NOMO-1 treated with dmso at 0.1 percent for 144 hours (cell line): ENCODE data around the gene RANBP1.
"Not testable (repeated sequence)": the region's sequence is repeated elsewhere in the genome, so short reads cannot be mapped to it uniquely, and the experiment has no call there.

Experiments
- DNase-seq: peaks from one replicate; lab custom pipeline; 2025; ENCODE audit not compliant: unreplicated experiment; lab: John Stamatoyannopoulos, UW

The RANBP1 gene

GRCh38 chr22:20115691-20116375 is at the start of gene RANBP1:
Gene RANBP1 (plus strand): TSS chr22:20116104. CDS start chr22:20116185, 81 bp downstream.
- DNase-seq = no peak

DNA sequence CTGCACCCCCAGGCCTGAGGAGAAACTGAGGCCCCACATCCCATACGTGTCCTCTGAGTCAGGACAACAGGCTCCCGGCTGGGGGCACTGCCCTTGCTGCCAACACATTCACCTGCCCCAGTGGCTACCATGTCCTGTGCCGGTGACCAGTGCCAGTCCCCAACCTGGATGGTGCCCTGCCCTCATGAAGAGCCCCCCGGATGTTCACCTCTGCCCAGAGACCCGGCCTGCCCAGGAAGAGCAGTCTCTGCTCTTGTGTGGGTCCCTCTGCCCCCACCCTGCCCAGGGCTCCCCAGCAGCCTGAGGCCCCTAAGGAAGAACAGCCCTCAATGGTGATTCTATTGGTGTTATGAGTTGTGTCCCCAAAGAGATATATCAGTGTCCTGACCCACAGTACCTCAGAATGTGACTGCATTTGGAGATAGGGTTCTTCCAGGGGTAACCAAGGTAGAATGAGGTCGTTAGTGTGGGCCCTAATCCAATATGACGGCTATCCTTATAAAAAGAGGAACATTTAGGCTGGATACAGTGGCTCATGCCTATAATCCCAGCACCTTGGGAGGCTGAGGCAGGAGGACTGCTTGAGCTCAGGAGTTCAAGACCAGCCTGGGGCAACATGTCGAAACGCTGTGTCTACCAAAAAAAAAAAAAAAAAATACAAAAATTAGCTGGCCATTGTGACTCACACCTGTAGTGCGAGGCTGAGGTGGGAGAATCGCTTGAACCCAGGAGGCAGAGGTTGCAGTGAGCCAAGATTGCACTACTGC is 49.1 kb upstream of the RANBP1 start:
- DNase-seq = no peak

DNA sequence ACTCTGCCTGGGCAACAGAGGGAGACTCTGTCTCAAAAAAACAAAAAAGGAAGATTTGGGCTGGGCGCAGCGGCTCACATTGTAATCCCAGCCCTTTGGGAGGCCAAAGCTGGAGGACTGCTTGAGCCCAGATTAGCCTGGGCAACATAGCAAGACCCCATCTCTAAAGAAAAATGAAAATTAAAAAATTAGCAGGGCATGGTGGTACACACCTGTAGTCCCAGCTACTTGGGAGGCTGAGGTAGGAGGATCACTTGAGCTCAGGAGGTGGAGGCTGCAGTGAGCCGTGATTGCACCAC is 48.6 kb upstream of the RANBP1 start:
- DNase-seq = not testable (repeated sequence)

DNA sequence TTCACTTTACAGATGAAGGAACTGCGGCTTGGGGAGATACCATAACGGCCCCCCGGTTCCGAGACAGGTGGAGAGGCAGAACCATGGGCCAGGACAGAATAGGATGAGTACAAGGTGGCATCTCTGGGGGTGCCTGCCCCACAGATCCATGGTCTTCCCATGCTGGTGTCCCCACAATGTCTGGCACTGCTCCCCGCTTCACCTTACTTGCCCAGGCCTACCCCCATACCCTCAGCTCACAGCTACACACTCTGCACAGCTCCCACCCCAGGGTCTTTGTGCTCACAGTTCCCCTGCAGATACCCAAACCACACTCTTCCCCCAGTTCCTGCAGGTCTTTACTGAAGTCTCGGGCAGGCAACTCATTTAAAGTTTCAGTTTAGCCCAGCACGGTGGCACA is 47.3 kb upstream of the RANBP1 start:
- no peak for DNase-seq

DNA sequence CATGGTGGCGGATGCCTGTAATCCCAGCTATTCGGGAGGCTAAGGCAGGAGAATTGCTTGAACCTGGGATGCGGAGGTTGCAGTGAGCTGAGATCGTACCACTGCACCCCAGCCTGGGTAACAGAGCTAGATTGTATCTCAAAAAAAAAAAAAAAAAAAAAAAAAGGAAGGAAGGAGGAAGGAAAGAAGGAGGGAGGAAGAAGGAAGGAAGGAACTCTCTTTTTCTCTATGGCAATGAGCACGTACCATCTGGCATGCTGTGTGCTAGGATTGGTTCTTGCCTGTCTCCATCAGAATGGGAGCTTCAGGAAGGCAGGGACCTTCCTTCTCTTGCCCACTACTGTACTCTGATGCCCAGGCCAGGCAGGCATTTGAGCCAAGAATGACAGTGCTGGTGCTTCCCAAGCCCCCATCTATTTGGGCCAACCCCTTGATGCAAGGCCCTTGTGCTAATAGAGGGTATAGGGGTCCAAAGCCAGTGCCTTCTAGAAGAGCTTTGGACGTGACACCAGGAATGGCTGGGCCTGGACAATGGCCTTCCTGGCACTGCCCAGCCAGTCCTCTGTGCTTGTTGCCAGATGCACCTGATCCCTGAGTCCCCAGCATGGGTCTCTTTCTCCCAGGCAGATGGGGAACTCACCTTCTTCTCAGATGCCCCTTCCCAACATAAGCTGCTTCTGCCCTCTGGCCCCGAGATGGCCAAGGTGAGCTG is 46.4 kb upstream of the RANBP1 start:
- no peak for DNase-seq

DNA sequence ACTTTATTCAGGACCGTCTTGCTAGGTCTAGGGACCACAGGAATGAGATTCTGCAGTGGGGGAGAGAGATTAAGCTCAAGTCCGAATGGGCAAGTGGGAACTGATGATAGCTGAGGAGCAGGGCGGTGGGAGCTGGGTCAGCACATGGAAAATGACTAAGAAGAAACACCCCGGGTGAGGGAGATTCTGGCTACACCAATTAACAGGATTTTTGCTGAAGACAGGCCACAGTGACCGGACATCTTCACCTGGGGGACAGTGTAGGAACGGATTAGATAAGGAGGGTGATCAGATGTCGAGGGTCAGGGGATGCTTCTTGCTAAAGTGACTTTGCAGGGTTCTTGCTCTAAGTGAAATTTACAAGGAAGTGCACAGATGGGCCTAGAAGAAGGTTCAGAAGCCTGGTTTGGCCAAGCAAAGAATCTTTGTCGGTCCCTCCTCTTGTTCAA is 44.4 kb upstream of the RANBP1 start:
- no peak for DNase-seq

- no peak for DNase-seq
These were observed 39.2 kb upstream of the RANBP1 start for GRCh38 chr22:20076627-20077172.

DNA sequence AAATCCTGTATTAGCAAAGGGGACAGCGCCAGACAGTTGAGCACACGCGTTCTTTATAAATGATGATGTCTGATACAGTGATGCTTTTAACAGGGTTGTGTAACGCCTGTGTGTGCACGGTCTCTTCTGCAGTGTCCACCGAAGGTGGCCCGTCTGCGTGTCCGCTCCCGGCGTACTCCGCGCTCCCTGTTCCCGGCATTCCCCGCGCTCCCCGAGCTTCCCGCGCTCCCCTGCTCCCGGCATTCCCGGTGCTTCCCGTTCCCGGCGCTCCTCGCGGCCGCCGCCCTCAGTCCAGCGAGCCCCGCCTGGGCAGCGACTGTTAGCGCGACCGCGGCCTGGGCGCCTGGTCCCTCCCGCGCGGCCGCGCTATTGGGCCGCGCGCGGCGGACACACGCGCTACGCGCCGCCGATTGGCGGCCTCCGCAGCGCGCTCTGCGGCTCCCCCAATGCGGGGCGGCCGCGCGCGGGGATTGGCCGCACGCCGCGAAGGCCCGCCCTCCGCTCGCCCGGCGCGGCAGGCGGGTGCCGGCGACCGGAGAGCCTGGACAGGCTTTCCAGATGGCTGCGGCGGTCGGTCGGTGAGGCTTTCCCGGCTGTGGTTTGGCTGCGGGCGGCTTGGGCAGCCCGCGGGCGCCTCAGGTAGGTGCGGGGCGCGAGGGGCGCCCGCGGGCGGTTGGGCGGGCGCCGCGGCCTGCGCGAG is 36.0 kb upstream of the RANBP1 start, which contains the start of gene DGCR8:
DGCR8 (plus strand) TSS at position 497 of the 700 bp plus-strand sequence. CDS start 5,723 bp downstream, outside the sequence.
- DNase-seq = peak; percentile 69

GRCh38 chr22:20080445-20080775 is 35.5 kb upstream of the RANBP1 start:
- peak; percentile 28 for DNase-seq

GRCh38 chr22:20080776-20081654 is 34.9 kb upstream of the RANBP1 start:
- DNase-seq = no peak

- DNase-seq = no peak
These were observed 32.6 kb upstream of the RANBP1 start for GRCh38 chr22:20083157-20083890.

DNA sequence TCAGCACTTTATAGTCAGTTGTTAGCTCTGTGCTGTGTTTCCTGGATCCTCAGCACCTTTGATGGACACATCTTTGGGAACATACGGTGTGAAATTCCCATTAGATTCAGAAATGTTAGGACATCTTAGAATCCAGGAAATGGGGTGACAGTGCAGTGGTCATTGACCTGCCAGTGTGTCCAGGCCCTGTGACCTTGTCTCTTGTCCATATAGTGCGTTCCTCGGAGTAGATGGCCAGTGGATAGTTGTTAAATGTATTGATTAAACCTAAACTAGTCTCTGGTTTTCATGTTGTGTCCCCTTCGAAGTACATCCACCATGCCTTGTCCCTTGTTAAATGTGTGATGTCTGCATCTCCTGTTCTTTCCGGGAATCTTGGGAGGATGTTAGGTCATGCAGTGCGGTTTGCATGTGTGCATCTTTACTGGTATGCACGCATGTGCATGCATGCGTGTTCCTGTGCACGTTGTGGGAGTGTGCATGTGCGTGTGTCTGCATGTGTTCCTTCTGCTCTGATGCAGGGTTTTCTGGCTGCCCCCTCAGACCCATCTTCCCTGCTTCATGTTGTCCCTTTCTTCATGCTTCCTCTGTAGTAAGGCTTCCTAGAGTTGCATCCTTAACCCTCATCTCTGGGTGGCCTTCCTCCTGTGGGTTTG is 31.9 kb upstream of the RANBP1 start:
- DNase-seq = no peak

- DNase-seq = no peak
These were observed 31.1 kb upstream of the RANBP1 start for GRCh38 chr22:20084547-20085413.

DNA sequence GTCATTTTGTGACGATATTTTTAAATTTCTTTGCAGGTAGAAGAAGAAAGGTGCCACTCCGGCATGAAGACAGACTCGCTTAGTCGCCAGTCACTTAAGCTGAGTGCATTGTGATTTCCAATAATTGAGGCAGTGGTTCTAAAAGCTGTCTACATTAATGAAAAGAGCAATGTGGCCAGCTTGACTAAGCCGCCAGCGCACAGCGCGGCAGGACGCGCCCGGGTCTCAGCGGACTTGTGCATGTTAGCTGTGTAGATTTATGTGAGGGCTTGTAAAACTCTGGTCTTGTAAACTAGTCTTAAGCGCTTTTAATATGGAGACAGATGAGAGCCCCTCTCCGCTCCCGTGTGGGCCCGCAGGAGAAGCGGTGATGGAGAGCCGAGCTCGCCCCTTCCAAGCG is 30.3 kb upstream of the RANBP1 start:
- no peak for DNase-seq

DNA sequence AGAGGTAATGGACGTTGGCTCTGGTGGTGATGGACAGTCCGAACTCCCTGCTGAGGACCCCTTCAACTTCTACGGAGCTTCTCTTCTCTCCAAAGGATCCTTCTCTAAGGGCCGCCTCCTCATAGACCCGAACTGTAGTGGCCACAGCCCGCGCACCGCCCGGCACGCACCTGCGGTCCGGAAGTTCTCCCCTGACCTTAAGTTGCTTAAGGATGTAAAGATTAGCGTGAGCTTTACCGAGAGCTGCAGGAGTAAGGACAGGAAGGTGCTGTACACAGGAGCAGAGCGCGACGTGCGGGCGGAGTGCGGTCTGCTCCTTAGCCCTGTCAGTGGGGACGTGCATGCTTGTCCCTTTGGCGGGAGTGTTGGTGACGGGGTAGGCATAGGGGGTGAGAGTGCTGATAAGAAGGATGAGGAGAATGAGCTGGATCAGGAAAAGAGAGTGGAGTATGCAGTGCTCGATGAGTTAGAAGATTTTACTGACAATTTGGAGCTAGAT is 29.8 kb upstream of the RANBP1 start:
- DNase-seq = no peak

- no peak for DNase-seq
These were observed 29.1 kb upstream of the RANBP1 start for GRCh38 chr22:20086763-20087162.

DNA sequence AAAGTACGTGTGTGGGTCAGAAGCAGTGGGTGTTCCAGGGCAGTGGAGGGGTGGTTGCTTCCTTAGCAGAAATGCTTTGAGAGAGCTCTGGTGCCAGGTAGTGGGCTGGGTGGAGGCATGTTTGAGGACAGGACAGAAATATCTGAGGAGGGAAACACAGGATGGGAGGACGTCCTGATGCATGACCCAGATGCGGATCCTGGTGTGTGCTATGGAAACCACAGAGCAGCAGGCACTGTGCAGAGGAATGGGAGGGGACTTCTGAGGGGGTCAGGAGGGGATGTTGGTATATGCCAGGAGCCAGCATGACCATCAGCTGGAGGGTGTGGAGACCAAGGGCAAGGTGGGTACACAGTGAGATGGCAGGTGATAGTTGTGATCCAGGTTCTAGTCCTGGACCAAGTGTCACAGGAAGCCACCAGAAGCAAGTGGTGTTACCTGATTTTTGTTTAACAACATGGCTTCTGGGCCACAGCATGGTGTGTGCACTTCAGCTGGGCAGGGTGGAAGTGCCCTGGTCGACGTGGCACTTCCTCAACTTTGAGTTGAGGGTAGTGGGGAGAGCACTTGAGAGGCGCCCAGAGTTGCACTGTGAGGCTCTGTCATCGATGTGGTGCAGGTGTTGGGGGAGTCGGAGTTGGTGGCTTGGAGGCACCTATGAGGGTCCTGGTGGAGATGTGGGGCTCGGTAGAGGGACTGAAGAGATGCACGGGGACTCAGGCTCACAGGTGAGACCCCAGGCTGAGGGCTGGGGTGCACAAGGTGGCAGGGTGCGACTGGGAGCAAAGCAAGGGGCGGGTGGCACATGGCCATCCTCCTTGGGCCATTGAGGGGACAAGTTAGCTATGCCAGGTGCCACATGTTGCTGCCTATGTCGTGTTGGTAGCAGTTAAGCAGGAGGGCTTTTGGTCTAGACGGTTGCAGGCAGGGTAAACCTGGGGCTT is 28.3 kb upstream of the RANBP1 start:
- DNase-seq = no peak
